ENCODE results near the gene KRT72.

The KRT72 gene

DNA sequence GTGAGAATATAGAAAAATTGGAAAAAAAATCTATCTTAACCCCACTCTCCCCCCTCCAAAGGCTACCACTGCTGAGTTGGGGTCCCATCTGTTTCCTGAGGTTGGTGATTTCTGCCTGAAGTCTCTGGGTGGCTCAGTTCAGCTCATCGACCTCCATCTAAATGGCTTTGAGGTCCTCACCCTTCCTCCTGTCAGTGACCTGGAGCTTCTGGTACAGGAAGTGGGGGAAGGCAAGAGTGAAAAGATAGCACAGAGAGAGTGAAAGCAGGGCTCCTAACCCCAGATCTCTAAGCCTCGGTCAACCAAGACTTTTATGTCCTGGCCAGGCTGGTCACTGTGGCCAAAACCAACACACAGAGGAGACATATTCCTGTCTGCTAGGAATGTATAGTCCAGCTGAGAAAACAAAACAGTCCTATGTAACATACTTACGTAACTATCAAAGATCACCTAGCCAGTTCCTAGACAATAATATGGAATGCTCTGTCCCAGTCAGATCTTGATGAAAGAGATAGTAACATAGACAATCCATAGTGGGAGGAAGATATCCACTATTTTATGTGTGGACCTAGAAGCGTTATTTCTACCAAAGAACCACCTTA lies 29.4 kb upstream of the KRT72 start:
- no peak for DNase-seq (ENCODE audit: low read depth in 2 of 2, low spot score in 1 of 2)

DNA sequence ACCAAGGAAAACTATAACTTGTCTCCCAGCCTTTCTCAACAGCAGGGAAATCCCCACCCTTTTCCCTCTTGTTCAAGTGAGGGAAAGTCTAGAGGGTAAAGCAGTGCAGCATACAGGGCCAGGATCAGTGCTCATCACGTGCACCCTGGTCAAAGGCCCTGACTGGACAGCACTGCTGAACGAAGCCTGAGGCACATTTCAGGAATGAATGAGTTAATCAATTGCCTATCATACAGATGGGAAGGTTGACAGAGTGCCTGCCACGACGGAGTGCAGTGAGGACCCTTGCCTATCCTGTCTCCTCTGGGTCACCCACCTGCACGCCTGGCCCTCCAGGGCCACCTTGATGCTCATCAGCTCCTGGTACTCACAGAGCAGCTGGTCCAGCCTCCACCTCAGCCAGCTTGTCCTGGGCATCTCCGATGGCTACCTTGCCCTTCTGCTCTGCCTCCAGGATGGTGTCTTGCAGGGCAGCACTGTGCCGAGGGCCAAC lies 28.8 kb upstream of the KRT72 start:
- no peak for DNase-seq (ENCODE audit: low read depth in 2 of 2, low spot score in 1 of 2)

DNA sequence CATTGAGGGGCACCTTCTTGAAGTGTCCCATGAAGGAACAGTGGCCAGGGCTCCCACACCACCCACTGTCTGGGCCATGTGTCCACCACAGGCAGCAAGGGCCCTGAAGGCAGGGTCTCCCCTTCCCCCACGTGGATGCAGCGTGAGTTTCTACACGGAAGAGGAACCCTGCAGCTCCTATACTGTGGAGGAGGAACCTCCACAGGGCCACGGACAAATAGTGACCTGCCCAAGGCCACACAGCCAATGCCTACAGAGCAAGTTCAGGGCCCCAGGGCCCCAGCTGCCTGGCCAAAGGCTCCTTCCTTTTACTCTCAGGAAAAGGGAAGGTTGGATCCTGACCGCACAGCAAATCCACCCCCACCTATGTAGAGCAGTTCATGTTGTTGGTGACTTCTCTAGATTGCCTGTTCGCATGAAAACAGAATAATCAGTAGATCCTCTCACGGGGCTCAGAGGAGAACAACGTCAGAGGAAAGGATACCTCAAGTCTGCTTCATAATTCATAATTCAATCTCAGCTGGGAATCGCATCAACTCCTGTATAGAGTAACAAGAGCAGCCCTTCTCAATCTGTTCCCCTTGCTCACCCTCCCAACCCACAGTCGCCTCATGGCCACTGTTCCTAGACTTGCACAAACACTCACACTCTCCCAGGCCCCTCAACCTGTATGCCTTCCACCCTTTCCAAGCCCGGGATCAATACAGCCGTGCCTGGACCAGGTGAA lies 28.2 kb upstream of the KRT72 start:
- no peak for DNase-seq (ENCODE audit: low read depth in 2 of 2, low spot score in 1 of 2)

DNA sequence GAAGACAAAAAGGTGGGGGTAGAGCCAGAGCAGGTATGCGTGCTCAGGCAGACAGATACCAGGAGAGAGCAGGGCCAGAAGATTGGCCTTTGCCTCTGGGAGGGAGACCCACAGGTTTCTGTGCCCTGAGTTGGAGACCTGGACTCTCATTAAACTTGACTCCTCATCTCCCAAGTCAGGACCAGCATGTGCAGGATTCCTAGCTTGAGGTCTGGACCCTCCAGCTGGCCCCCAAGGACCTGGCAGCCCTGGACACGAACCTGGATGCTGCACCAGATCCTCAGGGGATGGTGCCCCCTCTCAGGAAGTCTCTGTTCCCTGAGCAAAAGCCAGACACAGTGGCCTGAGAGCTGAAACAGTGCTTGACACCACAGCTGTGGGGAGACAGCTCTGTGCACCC lies 27.6 kb upstream of the KRT72 start:
- DNase-seq (ENCODE audit: low read depth in 2 of 2, low spot score in 1 of 2): no peak

DNA sequence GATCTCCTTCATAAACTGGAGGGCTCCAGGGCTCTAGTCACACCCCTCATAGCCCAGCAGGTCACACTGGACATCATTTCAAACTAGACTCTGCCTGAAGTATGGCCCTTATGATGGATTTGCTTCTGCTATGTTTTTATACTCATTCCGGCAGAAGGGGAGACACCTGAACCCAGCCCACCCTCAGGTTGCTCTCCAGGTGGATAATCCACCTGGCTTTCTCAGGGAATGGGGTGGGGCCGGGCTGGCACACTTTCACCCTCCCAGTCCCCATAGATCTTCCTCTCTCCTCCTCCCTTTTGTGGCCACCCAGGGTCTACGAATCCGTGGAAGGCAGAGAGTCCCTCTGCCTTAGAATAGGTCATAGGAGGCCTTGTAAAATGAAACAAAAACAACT lies 26.8 kb upstream of the KRT72 start:
- no peak for DNase-seq (ENCODE audit: low read depth in 2 of 2, low spot score in 1 of 2)

DNA sequence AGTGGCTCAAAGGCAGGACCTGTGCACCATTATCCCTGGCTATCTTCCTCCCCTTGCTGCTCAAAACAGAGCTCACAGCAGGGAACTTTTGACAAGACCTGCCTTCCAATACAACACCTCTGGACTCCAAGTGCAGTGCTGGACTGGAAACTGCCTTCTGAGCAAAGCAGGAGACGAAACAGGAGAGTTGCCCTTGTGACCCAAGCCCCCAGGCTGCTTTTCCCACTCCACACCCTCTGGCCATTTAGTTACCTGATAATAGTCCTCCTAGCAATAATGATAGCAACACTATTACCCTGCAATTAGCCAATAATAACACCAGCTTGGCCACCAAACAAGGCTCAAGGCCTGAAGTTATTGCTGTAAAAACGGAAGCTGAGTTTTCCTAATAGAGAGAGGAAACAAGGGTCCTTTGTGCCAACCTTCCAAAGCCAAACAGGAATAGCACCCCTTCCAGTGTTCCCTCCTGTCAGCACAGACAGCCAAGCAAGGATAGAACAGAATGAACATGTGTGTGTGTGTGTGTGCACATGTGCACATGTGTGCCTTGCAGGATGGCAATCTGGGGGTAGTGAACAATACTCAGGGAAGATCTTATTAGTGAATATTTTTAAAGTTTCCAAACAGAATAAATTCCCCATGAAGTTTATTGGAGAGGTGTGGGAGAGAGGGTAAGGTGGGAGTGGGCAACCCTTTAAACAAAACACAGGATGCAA lies 26.3 kb upstream of the KRT72 start:
- no peak for DNase-seq (ENCODE audit: low read depth in 2 of 2, low spot score in 1 of 2)

DNA sequence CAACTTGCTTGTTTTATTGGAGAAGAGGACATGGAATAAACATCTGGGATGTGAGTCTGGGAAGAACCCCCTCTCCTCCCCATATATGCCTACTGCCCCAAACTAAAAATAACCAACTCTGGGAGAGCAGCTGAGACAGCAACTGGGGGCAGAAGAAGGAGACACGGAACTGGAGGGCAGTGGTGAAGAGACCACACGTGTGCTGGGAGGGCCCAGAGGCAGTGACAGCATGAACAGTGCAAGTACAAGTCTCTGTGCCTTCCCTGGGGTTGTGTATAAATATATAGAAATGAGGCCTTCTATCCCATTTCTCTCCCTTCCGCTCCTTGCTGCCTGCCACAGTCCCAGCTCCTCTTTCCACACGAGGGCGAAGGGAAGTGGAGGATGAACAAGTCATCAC lies 21.1 kb upstream of the KRT72 start:
- no peak for DNase-seq (ENCODE audit: low read depth in 2 of 2, low spot score in 1 of 2)

DNA sequence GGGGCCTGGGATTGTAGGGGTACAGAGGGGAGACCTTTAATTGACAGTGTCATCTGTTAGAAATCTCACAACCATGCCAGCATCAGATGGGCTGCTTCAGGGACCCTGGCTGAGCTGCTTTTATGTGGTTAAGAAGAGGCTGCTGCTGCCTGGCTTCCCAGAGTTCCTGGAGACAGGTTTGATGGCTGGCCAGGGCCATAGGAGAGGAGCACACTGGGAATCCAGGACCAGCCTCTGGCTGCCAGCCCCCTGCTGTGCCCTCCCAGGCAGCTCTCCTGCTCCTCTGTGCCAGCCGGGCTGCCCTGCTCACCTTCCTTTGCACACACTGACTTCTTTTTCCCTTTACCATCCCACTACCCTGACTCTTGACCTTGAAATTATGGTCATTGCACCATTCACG lies 17.6 kb upstream of the KRT72 start:
- DNase-seq (ENCODE audit: low read depth in 2 of 2, low spot score in 1 of 2): no peak

DNA sequence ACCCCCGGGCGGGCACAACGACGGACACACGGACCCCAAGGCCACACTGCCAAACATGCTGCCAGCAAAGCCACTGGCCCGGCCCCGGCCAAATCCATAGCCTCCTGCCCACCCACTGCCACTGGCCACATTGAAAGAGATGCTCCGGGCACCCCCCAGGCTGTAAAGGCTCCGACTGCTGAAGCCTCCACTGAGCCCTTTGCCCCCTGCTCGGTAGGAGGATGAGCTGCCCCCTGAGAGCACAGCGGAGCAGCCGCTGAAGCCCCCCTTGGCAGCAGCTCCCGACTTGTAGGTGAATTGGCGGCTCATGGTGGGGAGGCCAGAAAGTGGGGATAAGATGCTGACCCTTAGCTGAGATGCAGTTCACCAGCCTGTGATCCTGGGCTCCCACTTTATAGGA lies 17.0 kb upstream of the KRT72 start, which contains the start of gene KRT73:
KRT73 (minus strand) TSS at position 344 of the 400 bp plus-strand sequence; CDS start at position 309, 35 bp downstream.
- no peak for DNase-seq (ENCODE audit: low read depth in 2 of 2, low spot score in 1 of 2)

DNA sequence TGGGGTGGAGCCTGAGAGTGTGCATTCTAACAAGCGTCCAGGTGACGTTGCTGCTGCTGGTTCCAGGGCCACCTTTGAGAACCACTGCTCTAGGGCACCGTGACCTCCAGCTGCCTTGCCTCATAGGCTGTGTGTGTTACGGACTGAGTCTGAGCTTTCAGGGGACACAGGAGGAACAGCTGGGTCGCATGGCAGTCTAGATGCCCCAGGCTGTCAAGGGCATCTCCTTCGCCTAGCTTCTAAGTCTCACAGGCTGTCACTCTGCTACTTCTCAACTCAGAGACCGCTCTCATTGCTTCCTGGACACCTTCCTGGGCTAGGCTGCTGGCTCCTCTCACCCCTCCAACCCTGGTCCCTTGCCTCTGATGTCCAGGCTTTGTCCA lies 16.1 kb upstream of the KRT72 start:
- no peak for DNase-seq (ENCODE audit: low read depth in 2 of 2, low spot score in 1 of 2)

DNA sequence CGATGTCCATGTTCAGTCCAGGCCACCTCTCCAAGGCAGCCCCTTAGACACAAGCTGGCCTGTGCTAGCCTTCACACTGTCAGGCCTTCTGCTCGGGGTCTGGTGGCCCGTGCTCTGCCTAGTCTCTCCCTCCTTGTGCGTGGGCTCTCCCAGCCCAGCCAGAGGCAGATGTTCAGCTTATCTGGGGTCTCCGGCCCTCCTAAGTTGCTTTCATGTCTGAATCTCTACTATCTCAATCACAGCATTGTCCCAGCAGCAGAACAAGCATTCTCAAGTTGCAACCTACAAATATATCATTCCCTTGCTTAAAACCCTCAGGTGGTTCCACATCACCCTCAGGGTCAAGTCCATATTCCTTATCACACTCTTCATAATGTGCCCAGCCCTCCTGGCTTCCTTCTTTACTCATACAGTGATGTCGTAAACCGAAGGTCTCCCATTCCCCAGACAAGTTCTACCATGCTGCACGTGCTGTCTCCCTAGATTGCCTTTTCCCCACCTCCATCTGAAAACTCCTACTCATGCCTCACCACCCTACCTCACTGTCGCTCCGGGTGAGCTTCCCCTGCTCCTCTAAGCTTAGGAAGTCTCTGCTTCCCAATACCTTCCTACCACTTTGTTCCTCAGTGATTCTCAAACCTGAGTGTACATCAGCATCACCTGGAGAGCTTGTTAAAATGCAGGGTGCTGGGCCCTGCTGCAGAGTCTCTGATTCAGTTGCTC lies 15.6 kb upstream of the KRT72 start:
- no peak for DNase-seq (ENCODE audit: low read depth in 2 of 2, low spot score in 1 of 2)

DNA sequence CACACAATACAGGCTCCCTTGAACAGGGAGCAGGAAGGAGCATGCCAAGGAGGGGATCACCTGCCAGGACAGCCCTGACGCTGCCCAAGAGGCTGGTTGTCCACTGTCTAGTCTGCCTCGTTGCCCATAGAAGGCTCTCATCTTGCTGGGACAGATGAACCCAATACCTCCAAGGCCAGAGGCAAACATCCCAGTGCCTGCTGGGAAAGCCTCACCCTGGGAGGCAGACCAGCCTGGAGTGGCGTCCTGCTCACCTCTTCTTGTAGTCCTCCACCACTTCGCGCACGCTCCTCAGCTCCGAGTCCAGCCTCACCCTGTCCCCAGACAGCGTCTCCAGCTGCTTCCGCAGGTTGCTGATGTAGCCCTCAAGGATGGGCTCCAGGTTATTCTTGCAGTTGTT lies 14.6 kb upstream of the KRT72 start:
- DNase-seq (ENCODE audit: low read depth in 2 of 2, low spot score in 1 of 2): no peak

DNA sequence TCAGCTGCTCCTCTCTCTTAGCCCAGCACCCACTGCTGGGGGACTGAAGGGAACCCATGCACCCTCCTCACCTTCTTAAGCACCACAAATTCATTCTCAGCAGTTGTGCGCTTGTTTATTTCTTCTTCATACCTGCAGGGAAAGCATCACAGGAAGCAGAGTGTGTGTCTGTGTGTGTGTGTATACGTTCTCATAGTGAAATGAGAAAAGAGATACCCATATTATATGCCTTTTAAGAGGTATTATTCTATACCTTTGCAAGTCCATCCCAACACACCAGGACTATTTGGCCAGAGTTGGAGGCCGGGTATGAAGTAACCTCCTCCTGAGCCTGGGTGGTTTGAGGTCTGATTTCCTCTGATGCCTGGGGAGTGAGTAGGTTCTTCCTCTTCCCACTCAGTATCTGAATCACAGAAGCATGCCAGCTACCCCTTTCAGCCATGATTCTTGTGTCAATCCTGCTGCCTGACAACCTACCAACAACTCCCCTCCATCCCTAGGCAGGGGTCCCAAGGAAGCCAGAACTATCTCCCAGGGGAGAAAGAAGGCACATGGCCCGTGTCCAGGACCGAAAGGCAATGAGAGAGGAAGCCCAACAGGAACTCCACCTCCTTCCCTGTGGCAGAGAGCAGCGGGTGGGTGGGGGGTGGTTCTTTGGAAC lies 14.1 kb upstream of the KRT72 start:
- DNase-seq (ENCODE audit: low read depth in 2 of 2, low spot score in 1 of 2): no peak

DNA sequence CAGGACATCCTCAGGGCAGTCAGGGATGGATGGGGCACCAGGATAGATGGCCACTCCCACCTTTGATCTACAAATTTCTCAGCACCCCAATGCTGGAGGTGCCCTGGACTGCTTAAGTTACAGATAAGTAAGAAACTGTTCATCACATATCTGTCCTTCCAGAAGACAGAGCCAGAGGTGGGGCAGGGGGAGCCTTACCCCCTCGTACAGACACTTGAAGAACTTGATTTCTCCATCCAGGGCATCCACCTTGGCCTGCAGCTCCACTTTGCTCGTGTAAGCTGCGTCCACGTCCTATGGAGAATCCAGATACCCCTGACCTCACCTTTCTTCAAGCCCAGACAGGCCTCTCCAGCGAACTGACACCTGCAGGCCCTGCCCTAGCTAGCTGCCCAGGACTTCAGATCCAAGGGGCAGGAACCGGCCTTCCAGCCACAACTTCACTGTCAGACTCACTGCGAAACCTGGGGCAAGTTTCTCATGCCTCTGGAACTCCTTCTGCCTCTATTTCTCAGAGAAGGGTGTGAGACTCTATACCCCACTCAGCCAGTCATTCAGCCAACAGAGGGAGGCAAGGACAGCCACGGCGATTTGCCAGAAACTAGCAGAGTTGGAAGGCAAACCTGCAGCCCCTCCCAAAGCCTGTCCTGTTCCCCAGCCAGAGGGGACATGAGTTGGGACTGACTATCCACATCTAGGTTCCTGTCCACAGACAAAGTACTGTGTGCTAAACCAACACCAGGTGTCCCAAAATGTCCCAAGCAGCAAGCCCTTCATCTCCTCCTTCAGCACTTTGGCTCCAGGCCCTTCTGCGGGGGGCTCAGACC lies 13.3 kb upstream of the KRT72 start:
- no peak for DNase-seq (ENCODE audit: low read depth in 2 of 2, low spot score in 1 of 2)

DNA sequence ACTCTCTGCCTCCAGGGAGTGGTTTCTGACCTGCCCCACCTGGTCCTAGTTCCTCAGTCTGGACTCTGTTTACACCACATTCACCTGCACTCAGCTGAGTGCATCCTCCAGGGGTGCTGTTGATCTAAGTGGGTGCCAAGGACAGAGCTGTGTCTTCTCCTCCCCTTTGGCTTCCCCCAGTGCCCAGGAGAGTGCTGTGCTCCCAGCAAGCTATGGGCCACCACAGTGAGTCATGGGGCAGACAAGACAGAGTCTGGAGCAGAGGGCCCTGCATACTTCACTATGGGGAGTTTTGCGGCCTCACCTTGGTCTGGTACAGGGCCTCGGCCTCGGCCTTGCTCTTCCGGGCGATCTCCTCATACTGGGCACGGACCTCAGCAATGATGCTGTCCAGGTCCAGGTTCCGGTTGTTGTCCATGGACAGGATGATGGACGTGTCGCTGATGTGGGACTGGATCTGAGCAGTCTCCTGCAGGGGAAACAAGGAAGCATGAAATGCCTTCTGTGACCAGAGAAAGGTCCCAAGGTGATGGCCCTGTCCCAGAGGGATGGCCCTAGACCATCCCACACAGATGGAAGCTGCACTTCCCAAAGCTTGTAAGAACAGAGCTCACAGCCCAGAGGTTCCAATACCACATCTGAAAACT lies 12.2 kb upstream of the KRT72 start:
- no peak for DNase-seq (ENCODE audit: low read depth in 2 of 2, low spot score in 1 of 2)

DNA sequence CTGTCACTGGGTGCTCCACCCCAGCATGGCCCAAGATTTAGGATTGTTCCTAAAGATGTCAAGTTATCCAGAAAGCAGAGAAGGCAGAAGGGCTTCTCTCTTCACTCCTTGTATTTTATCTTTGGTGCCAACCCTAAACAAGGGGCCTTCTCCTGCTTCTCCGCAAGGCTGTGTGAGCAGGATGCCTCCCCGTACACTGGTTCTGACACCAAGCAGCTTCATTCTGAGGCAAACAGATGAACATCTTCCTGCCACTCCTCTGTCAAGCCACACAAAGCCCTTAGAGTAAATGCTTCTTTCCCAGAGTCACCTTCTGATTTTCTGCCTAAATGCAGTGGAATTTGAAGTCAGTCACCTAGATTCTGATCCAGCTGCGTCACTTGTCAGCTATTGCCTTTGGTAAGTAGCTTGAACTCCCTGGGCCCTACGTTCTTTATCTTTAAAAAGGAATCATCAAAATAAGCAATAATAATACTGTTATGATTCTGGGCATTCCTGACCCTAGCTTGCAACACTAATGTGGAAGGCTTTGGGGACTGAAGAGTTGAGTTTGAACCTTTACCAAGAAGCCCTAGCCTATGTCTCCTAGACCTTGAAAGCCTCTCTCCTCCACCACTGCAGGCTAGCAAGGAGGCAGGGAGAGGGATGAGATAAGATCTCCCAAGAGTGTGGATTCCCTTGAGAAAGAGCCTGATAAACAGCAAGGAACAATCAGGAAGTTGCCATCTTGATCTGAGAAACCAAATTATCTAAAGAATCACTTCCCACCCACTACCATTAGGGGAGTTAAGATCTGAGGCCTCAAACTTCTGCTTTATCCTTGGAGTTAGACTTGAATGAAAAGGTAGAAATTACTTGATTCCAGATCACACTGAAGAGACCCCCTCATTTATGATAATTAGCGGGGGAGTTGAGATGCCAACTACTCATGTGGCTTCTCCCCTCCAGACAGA lies 11.4 kb upstream of the KRT72 start:
- no peak for DNase-seq (ENCODE audit: low read depth in 2 of 2, low spot score in 1 of 2)

DNA sequence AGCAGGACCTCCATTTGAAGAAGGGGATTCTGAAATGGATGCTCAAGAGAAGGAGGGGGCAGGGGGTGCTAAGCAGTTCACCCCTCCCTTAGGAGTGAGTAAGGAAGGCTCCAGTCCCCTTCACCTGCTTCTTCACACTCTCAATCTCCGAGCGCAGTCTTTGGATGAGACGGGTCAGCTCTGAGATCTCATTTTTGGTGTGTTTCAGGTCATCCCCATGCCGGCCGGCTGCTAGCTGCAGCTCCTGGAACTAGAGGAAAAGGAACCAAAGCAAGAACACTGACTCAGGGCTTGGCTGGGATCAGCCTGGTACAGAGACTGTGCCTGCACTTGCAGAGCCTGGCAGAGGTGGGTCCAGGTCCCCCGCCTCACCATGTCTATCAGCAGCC lies 9.8 kb upstream of the KRT72 start:
- DNase-seq (ENCODE audit: low read depth in 2 of 2, low spot score in 1 of 2): no peak

DNA sequence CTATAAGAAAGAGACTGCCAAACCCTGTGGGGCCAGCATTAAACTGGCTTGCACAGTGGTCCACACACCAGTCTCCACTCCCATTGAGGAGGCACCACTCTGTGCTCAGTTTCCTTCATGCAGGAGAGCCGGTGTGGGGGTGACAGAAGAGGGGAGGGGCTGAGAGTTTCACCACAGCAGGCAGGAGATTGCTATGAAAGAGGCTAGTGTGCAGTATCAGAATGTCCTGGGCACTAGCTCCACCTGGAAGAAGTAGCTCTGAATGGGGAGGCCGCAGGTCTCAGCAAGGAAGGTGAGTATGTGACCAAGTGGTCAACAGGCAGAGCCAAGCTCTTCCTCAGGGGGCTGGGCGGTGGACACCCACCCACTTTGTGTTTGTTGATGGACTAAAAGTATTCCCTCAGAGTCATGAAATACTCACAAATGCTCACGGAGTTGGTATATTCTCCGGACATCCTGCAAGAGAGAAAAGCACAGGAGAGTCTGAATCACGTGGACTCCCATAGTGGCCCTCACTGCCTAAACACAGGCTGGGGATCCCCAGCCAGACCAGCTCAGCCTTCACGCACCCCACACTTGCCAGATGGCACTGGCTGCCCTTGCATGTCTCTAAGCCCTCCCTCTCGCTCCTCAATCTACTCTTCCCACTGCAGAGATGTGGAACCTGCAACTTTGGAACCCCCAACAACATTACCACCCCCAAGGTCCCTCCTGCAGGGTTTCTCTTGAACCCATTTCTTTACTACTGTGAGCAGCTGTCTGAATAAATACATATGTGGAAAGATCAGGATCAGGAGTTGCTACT lies 7.8 kb upstream of the KRT72 start:
- no peak for DNase-seq (ENCODE audit: low read depth in 2 of 2, low spot score in 1 of 2)

Data from stimulated activated CD8-positive, alpha-beta memory T cell treated with anti-CD3 and anti-CD28 coated beads, Interleukin-4, amount 100 ng/mL, for 4 hours (primary cell).